ENCODE measurements around the gene PTPN14.

PTPN14 gene

GRCh38 chr1:214547747-214548146 is 3.7 kb downstream of the PTPN14 start:
- DNase-seq (ENCODE audit: low read depth in 2 of 2): no peak
- TF ChIP-seq CTCF (IDR thresholded peaks at IDR 0.05; ENCODE audit: low read depth, low read length): no peak
- no peak overlapping the region for H3K4me3 ChIP-seq (replicated peaks in 1 of 2; ENCODE audit: low read depth in 2 of 2, low read length in 2 of 2)

- peak in 1 of 2 donors; percentile 41 for DNase-seq (ENCODE audit: low read depth in 2 of 2)
- TF ChIP-seq CTCF (IDR thresholded peaks at IDR 0.05; ENCODE audit: low read depth, low read length): no peak
- no peak overlapping the region for H3K4me3 ChIP-seq (replicated peaks in 1 of 2; ENCODE audit: low read depth in 2 of 2, low read length in 2 of 2)
Observed at GRCh38 chr1:214546886-214547641, 4.3 kb downstream of the PTPN14 start.

- TF ChIP-seq CTCF (IDR thresholded peaks at IDR 0.05; ENCODE audit: low read depth, low read length): no peak
- no peak for DNase-seq (ENCODE audit: low read depth in 2 of 2)
- H3K4me3 ChIP-seq (replicated peaks in 1 of 2; ENCODE audit: low read depth in 2 of 2, low read length in 2 of 2): no peak overlapping the region
Observed at GRCh38 chr1:214546084-214546483, 5.3 kb downstream of the PTPN14 start.

- DNase-seq (ENCODE audit: low read depth in 2 of 2): no peak
- no peak for TF ChIP-seq CTCF (IDR thresholded peaks at IDR 0.05; ENCODE audit: low read depth, low read length)
- H3K4me3 ChIP-seq (replicated peaks in 1 of 2; ENCODE audit: low read depth in 2 of 2, low read length in 2 of 2): no peak overlapping the region
Observed at GRCh38 chr1:214545293-214545692, 6.1 kb downstream of the PTPN14 start.

- H3K4me3 ChIP-seq (replicated peaks in 1 of 2; ENCODE audit: low read depth in 2 of 2, low read length in 2 of 2): no peak overlapping the region
- no peak for DNase-seq (ENCODE audit: low read depth in 2 of 2)
- TF ChIP-seq CTCF (IDR thresholded peaks at IDR 0.05; ENCODE audit: low read depth, low read length): no peak
Observed at GRCh38 chr1:214544791-214545190, 6.6 kb downstream of the PTPN14 start.

GRCh38 chr1:214542275-214543199 is 8.9 kb downstream of the PTPN14 start:
- TF ChIP-seq CTCF (IDR thresholded peaks at IDR 0.05; ENCODE audit: low read depth, low read length): no peak
- no peak overlapping the region for H3K4me3 ChIP-seq (replicated peaks in 1 of 2; ENCODE audit: low read depth in 2 of 2, low read length in 2 of 2)
- DNase-seq (ENCODE audit: low read depth in 2 of 2): no peak

Data from cardiac fibroblast (primary cell).